HL-60/S4 treated with phorbol 12-myristate 13-acetate at 8.2 ng/mL for 4 days and 3 days (cell line): ENCODE results near the gene SLC26A9.

Experiments used
- in situ Hi-C: fragments of 300-500 bp; cut with MboI; formaldehyde crosslinking; loops from 2 replicates; pipeline ENCODE4 v1.15.0; 2022; ENCODE audit warnings: low sequenced_read_pairs

Gene SLC26A9

DNA sequence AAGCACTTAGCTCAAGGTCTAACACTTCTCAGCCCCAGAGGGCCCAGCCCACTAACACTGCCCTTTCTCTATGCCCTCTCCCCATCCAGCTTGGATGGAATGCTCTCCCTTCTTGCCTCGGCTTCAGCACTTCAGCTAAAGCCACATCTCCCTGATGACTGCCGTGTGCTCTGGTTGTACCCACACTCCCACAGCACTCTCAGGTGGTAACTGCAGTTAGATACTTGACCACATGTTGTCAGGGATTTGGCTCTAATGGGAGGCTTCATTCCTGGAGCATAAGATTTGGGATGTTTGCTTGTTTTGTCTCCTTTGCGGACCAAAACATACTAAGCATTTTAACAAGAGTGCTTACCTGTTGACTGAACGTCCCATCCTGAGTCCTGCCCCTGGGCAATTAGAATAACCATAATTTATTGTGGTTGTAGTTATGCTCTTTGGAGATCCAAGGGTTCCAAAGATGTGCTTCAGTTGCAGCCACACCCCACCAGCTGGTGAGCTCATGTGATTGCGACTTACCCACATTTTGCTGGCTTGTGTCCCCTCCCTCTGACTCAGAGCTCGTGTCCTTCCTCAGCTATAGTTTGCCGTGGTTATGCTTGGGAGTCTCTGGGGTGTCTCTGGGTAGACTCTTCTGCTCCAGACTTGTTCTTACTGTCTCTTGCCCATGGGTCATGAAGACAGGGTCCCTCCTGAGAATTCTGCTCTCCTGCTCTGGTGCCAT is 7.7 kb upstream of the SLC26A9 start:
- in situ Hi-C loops, result no loop called here

DNA sequence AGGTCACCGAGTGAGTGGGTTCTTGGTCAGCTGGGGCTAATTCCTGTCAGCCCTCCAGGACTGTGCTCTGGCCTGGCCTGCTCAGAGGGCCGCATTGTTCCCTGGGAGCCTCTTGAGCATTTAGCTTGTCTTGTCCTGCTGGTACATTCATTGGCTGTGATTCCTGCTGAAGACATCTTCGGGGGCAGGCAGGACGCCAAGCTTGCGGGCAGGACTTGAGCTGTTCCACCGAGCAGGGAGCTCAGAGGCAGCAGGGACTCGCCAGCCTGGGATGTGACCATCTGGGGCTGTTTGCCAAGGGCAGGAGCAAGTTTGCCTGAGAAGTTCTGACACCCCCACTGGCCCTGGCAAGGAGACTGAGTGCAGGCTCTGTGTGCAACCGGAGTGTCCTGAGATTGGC is 7.0 kb upstream of the SLC26A9 start:
- in situ Hi-C loops, result no loop called here

GRCh38 chr1:205949753-205950152 is 6.5 kb upstream of the SLC26A9 start:
- in situ Hi-C loops, result no loop called here

DNA sequence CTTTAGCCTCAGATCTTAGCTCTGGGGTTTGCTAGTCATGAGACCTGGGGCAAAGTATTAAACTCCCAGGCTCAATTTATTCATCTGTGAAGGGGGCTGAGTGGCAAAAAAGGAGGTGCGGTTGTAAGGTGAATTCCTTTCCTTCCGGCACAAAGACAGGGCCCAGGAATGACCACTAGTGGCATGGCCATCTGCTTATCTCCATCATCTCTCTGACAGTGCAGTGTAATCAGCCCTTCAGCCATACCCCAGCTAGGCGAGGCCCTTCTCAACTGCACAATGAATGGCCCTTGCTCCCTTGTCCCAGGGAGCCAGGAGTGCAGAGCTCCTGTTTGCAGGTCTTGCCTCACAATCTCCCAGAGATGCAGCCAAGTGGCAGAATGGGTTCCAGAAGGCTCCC is 5.6 kb upstream of the SLC26A9 start:
- in situ Hi-C loops, result no loop called here

DNA sequence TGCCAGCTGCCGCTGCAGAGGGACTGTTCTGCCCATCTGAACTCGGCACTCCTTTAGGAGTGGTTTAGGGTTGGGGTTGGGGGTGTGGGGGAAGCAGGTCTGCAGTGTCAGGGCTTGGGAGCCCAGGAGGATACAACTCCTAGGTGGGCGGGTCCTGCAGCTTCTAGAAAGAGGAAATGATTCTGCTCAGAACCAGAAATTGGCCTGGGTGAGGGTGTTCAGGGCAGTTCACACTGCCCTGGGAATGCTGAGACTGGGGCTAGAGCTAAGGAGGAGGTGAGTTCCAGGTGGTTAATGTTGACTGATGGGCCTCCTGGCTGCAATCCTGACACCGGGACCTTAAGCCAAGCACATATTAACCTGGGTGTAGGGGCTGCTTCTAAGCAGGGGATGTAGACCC is 4.8 kb upstream of the SLC26A9 start:
- in situ Hi-C loops, result no loop called here

GRCh38 chr1:205947024-205947423 is 3.8 kb upstream of the SLC26A9 start:
- in situ Hi-C loops, result no loop called here

GRCh38 chr1:205945069-205945468 is 1.8 kb upstream of the SLC26A9 start:
- in situ Hi-C loops, result no loop called here

DNA sequence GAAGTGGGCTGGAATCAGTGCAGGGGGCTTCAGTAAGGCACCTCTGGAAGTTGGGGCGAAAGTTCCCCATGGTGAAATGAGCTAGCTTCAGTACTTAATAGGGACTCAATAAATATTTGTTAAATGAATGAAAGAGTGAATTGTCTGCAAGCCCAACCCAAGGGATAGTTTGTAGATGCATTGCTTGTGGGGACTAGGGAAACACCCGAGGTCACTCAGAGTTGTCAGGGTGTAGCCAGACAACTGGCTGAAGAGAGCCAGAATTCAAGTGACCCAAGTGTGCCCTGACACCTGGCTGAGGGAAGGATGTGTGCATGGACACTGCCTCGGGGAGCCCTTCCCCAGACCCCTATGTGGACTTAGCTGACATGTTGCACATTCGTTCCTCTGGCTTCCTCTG is 1.3 kb upstream of the SLC26A9 start:
- in situ Hi-C loops, result no loop called here

- in situ Hi-C loops, result no loop called here
Measured at GRCh38 chr1:205942631-205943159, 561 bp downstream of the SLC26A9 start.

DNA sequence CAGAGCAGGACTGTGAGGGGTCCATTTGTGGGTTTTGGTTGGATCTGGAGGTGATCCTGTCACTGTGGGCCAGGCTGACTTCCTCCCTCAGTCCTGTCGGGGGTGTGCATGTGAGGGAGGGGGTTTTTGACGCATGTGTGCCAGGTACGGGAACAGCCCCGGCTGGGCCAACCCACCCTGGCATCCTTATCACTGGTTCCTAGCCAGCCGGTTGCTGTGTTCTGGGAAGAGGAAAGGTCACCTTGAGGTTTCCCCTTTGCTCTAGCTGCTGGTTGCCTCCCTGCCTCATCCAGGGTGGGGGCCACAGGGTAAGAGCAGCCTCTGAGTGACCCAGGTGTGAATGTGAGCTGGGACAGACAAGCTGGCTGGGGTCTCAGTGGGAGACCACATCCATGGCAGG is 2.5 kb downstream of the SLC26A9 start:
- in situ Hi-C loops, result no loop called here

DNA sequence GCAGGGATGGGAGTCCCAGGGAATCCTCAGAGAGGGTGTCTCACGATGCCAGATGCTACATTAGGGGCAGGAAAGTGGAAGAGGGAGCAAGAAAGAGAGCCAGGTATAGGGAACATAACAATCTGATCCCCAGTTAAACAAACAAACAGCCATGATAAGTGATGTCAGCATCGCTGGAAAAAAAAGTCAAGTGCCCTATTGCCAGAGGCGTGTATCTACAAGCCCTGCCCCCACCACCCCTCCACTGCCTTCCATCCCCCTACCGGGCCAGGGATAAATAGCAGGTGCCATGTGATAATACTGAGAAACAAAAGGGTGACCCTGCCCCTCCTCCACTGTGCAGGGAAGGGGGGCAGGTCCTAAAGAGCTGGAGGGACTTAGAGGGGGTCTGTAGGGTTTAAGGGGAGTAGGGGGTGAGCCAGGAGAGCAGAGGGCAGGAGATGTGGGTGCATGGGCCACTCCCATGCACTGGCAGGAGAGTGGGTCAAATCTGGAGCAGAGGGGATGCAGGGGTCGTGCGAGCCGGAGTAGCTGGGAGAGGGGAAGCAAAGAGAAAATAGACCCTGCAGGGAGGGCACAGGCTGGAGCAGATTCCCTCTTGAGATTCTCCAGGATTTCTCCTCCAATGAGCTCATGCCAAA is 3.4 kb downstream of the SLC26A9 start:
- in situ Hi-C loops, result no loop called here

DNA sequence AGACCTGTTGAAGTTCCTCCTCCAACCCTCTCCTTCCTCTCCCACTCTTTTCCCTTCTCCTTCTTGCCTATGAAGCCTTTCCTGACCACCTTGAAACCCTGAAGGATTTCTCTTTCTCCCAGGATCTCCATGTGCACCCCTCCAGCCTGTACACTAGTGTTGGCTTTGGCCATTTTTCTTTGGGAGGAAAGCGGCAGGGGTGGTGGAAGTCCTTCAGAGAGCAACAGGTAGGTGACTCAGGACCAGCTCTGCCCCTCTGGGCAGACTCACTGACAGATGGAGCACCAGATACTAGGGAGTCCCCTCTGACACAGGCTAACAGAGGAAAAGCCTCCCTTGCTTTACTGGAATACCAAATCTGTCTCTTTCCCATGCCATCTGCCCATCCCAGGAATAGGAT is 4.6 kb downstream of the SLC26A9 start:
- in situ Hi-C loops, result no loop called here

DNA sequence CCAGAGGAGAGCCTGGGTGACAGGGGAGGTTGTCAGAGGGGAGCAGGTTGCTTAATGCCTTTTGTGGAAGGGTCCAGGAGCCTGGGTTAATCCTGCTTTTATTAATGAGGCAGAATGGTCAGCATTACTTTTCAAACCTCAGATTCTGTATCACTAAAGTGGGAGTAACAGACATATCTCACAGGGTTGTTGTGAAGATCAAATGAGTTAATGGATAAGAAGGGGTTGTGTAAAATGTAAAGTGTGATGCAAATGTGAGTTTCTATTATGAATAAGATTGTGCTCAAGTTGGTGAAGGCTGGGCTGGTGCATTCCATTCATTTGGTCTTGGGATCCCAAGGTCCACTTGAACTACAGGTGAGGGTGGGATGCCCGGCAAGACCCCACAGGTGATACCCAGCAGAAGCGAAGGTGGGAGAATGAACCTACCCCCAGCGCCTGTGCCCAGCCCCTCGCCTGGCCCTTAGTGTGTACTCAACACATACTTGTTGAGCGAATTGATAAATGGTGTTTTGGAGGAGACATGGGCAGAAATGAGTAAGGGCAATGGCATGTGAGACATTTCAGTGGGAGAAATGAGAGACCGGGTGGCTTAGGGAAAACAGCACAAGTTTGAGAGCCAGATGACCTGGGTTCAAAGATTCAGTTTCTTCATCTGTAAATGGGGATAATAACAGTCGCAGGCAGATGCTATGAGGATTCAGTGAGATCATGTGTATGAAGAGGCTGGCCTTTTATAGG is 6.2 kb downstream of the SLC26A9 start:
- in situ Hi-C loops, result no loop called here

- in situ Hi-C loops, result no loop called here
Measured at GRCh38 chr1:205936311-205936710, 6.9 kb downstream of the SLC26A9 start.

- in situ Hi-C loops, result no loop called here
Measured at GRCh38 chr1:205935869-205936268, 7.4 kb downstream of the SLC26A9 start.

GRCh38 chr1:205934788-205935187 is 8.5 kb downstream of the SLC26A9 start:
- in situ Hi-C loops, result no loop called here

GRCh38 chr1:205933671-205934618 is 9.3 kb downstream of the SLC26A9 start:
- in situ Hi-C loops, result no loop called here

GRCh38 chr1:205932776-205933175 is 10.5 kb downstream of the SLC26A9 start:
- in situ Hi-C loops, result no loop called here

DNA sequence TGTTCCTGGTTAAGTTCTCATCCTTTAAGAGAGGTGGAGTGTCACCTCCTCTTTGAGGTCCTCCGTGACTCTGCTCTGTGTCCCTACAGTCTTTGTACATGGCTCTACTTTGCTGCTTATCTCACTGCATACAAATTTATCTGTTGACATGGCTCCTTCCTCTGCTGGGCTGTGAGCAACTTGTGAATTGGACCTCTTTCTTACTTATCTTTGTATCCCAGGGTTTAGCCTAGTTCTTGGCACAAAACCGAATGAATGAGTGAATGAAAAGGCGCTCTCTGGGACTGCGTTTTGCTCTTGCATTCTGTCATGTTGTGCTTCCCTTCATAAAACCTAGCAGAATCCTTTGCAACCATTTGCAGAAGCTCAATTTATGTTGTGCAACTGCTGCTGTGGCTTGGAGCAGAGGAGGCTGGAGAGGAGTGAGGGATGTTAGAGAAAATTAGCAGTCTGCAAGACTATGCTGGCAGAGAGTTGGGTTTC is 12.4 kb downstream of the SLC26A9 start:
- in situ Hi-C loops, result no loop called here

GRCh38 chr1:205930195-205930577 is 13.1 kb downstream of the SLC26A9 start:
- in situ Hi-C loops, result no loop called here
